ENCODE measurements around the gene OSR1.

The OSR1 gene

GRCh38 chr2:19336781-19337180 is 21.6 kb downstream of the OSR1 start:
- H3K36me3 ChIP-seq (ENCODE audit: control insufficient read depth in 4 of 4, insufficient read depth in 4 of 4, low read length in 3 of 4) = peaks cover 0 to 3% (median 0%) of the 10 kb centered on the region in 4 experiments
- ChIA-PET POLR2A (interaction anchor here (0.6 kb wide), 1 partner anchor 10 kb away, joined by 3 read pairs; no protein-coding TSS in a partner anchor), CTCF (interaction anchor here (1.4 kb wide), 1 partner anchor 12 kb away, joined by 3 read pairs; no protein-coding TSS in a partner anchor)
- H3K4me1 ChIP-seq (ENCODE audit: control extremely low read depth in 1 of 4, control insufficient read depth in 4 of 4, insufficient read depth in 4 of 4, low read length in 3 of 4) = peaks cover 0 to 2% (median 0%) of the 10 kb centered on the region in 4 experiments
- H3K27ac ChIP-seq (ENCODE audit: insufficient read depth in 1 of 2, low read depth in 1 of 2, low read length in 2 of 2, poor library complexity in 1 of 2, severe bottlenecking in 2 of 2) = no peak overlapping the region
- H3K27me3 ChIP-seq (replicated peaks in 2 of 5; ENCODE audit: control insufficient read depth in 4 of 5, insufficient read depth in 5 of 5, low read length in 4 of 5) = no peaks in the 10 kb centered on the region
- no peak for DNase-seq
- 94% methylated on average over 2 of the region's 3 CpGs for WGBS (ENCODE audit: insufficient coverage)
- no peak overlapping the region for H3K4me3 ChIP-seq (ENCODE audit: control insufficient read depth in 1 of 7, extremely low read depth in 1 of 7, insufficient read depth in 4 of 7, low read depth in 2 of 7, low read length in 6 of 7)
- H3K9me3 ChIP-seq (ENCODE audit: control extremely low read depth in 1 of 5, control insufficient read depth in 4 of 5, insufficient read depth in 2 of 5, low read depth in 1 of 5, low read length in 4 of 5) = no peaks in the 10 kb centered on the region

GRCh38 chr2:19332503-19332902 is 25.9 kb downstream of the OSR1 start:
- POLR2A ChIA-PET = no interaction called here
- Histone ChIP-seq H3K27ac (ENCODE audit: insufficient read depth in 1 of 2, low read depth in 1 of 2, low read length in 2 of 2, poor library complexity in 1 of 2, severe bottlenecking in 2 of 2) (no peak overlapping the region), H3K9me3 (ENCODE audit: control extremely low read depth in 1 of 5, control insufficient read depth in 4 of 5, insufficient read depth in 2 of 5, low read depth in 1 of 5, low read length in 4 of 5) (no peaks in the 10 kb centered on the region), H3K4me1 (ENCODE audit: control extremely low read depth in 1 of 4, control insufficient read depth in 4 of 4, insufficient read depth in 4 of 4, low read length in 3 of 4) (peaks cover 0 to 2% (median 0%) of the 10 kb centered on the region in 4 experiments), H3K4me3 (ENCODE audit: control insufficient read depth in 1 of 7, extremely low read depth in 1 of 7, insufficient read depth in 4 of 7, low read depth in 2 of 7, low read length in 6 of 7) (no peak overlapping the region), H3K36me3 (ENCODE audit: control insufficient read depth in 4 of 4, insufficient read depth in 4 of 4, low read length in 3 of 4) (no peaks in the 10 kb centered on the region), H3K27me3 (replicated peaks in 2 of 5; ENCODE audit: control insufficient read depth in 4 of 5, insufficient read depth in 5 of 5, low read length in 4 of 5) (no peaks in the 10 kb centered on the region)
- 90% methylated on average over 2 of the region's 2 CpGs for WGBS (ENCODE audit: insufficient coverage)
- DNase-seq = no peak
- CTCF ChIA-PET = no interaction called here

GRCh38 chr2:19331450-19331849 is 27.0 kb downstream of the OSR1 start:
- Histone ChIP-seq H3K27me3 (replicated peaks in 2 of 5; ENCODE audit: control insufficient read depth in 4 of 5, insufficient read depth in 5 of 5, low read length in 4 of 5) (no peaks in the 10 kb centered on the region), H3K27ac (ENCODE audit: insufficient read depth in 1 of 2, low read depth in 1 of 2, low read length in 2 of 2, poor library complexity in 1 of 2, severe bottlenecking in 2 of 2) (no peak overlapping the region), H3K4me3 (ENCODE audit: control insufficient read depth in 1 of 7, extremely low read depth in 1 of 7, insufficient read depth in 4 of 7, low read depth in 2 of 7, low read length in 6 of 7) (no peak overlapping the region), H3K9me3 (ENCODE audit: control extremely low read depth in 1 of 5, control insufficient read depth in 4 of 5, insufficient read depth in 2 of 5, low read depth in 1 of 5, low read length in 4 of 5) (no peaks in the 10 kb centered on the region), H3K36me3 (ENCODE audit: control insufficient read depth in 4 of 4, insufficient read depth in 4 of 4, low read length in 3 of 4) (no peaks in the 10 kb centered on the region), H3K4me1 (ENCODE audit: control extremely low read depth in 1 of 4, control insufficient read depth in 4 of 4, insufficient read depth in 4 of 4, low read length in 3 of 4) (peaks cover 0 to 2% (median 0%) of the 10 kb centered on the region in 4 experiments)
- ChIA-PET CTCF (no interaction called here), POLR2A (no interaction called here)
- no peak for DNase-seq

DNA sequence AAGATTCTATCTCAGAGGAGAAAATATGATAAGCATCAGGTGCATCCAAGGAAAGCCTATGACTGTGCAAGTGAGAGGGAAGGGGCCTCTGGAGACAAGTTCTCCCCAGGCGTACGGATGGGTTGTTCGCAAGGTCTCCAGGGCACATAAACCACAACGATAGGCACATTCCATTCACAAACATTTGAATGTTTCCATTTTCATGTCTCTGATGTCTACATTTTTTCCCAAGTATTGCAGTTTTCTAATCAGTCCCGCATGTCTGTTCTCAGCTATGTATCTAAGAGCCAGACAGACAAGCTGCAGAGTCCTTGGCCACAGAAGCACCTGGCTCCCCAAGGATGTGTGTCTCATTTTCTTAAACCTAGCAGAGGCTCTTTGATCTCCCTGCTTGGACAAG is 28.0 kb downstream of the OSR1 start:
- ChIA-PET POLR2A (no interaction called here), CTCF (no interaction called here)
- Histone ChIP-seq H3K4me1 (ENCODE audit: control extremely low read depth in 1 of 4, control insufficient read depth in 4 of 4, insufficient read depth in 4 of 4, low read length in 3 of 4) (no peaks in the 10 kb centered on the region), H3K27me3 (replicated peaks in 2 of 5; ENCODE audit: control insufficient read depth in 4 of 5, insufficient read depth in 5 of 5, low read length in 4 of 5) (no peaks in the 10 kb centered on the region), H3K9me3 (ENCODE audit: control extremely low read depth in 1 of 5, control insufficient read depth in 4 of 5, insufficient read depth in 2 of 5, low read depth in 1 of 5, low read length in 4 of 5) (no peaks in the 10 kb centered on the region), H3K36me3 (ENCODE audit: control insufficient read depth in 4 of 4, insufficient read depth in 4 of 4, low read length in 3 of 4) (no peaks in the 10 kb centered on the region), H3K4me3 (ENCODE audit: control insufficient read depth in 1 of 7, extremely low read depth in 1 of 7, insufficient read depth in 4 of 7, low read depth in 2 of 7, low read length in 6 of 7) (no peak overlapping the region), H3K27ac (ENCODE audit: insufficient read depth in 1 of 2, low read depth in 1 of 2, low read length in 2 of 2, poor library complexity in 1 of 2, severe bottlenecking in 2 of 2) (no peak overlapping the region)
- whole genome bisulfite sequencing (ENCODE audit: insufficient coverage) = 98% methylated on average over 5 of the region's 5 CpGs
- DNase-seq = no peak

DNA sequence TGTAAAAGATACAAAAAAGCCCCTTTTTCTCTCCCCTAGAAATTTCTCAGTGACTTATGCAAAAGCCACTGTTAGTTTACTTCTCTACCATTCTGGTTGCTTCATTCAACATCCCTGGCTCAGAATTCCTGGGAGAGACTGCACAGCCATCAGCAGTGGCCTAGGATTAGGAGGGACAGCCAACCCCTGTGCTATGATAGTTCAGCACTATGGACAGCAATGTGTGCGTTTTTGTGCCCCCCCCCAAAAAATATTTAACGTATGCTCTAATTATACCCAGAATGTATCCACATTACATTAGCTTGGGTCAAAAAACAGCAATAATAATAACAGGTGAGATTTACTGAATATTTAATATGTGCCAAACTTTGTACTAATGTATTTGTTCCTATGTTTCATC is 29.0 kb downstream of the OSR1 start:
- no CpG with 5 or more reads among the region's 2 CpGs for WGBS (ENCODE audit: insufficient coverage)
- no peaks in the 10 kb centered on the region for H3K4me1 ChIP-seq (ENCODE audit: control extremely low read depth in 1 of 4, control insufficient read depth in 4 of 4, insufficient read depth in 4 of 4, low read length in 3 of 4)
- ChIA-PET CTCF (no interaction called here), POLR2A (no interaction called here)
- no peaks in the 10 kb centered on the region for H3K9me3 ChIP-seq (ENCODE audit: control extremely low read depth in 1 of 5, control insufficient read depth in 4 of 5, insufficient read depth in 2 of 5, low read depth in 1 of 5, low read length in 4 of 5)
- peak in 1 of 3 donors; percentile 4 for DNase-seq
- no peaks in the 10 kb centered on the region for H3K27me3 ChIP-seq (replicated peaks in 2 of 5; ENCODE audit: control insufficient read depth in 4 of 5, insufficient read depth in 5 of 5, low read length in 4 of 5)
- H3K27ac ChIP-seq (ENCODE audit: insufficient read depth in 1 of 2, low read depth in 1 of 2, low read length in 2 of 2, poor library complexity in 1 of 2, severe bottlenecking in 2 of 2) = no peak overlapping the region
- no peaks in the 10 kb centered on the region for H3K36me3 ChIP-seq (ENCODE audit: control insufficient read depth in 4 of 4, insufficient read depth in 4 of 4, low read length in 3 of 4)
- no peak overlapping the region for H3K4me3 ChIP-seq (ENCODE audit: control insufficient read depth in 1 of 7, extremely low read depth in 1 of 7, insufficient read depth in 4 of 7, low read depth in 2 of 7, low read length in 6 of 7)

GRCh38 chr2:19327496-19327895 is 30.9 kb downstream of the OSR1 start:
- no peak overlapping the region for H3K27ac ChIP-seq (ENCODE audit: insufficient read depth in 1 of 2, low read depth in 1 of 2, low read length in 2 of 2, poor library complexity in 1 of 2, severe bottlenecking in 2 of 2)
- CTCF ChIA-PET = no interaction called here
- POLR2A ChIA-PET = no interaction called here
- no peak overlapping the region for H3K4me3 ChIP-seq (ENCODE audit: control insufficient read depth in 1 of 7, extremely low read depth in 1 of 7, insufficient read depth in 4 of 7, low read depth in 2 of 7, low read length in 6 of 7)
- no peaks in the 10 kb centered on the region for H3K9me3 ChIP-seq (ENCODE audit: control extremely low read depth in 1 of 5, control insufficient read depth in 4 of 5, insufficient read depth in 2 of 5, low read depth in 1 of 5, low read length in 4 of 5)
- no peaks in the 10 kb centered on the region for H3K4me1 ChIP-seq (ENCODE audit: control extremely low read depth in 1 of 4, control insufficient read depth in 4 of 4, insufficient read depth in 4 of 4, low read length in 3 of 4)
- H3K36me3 ChIP-seq (ENCODE audit: control insufficient read depth in 4 of 4, insufficient read depth in 4 of 4, low read length in 3 of 4) = no peaks in the 10 kb centered on the region
- H3K27me3 ChIP-seq (replicated peaks in 2 of 5; ENCODE audit: control insufficient read depth in 4 of 5, insufficient read depth in 5 of 5, low read length in 4 of 5) = no peaks in the 10 kb centered on the region
- no peak for DNase-seq

- Histone ChIP-seq H3K27me3 (replicated peaks in 2 of 5; ENCODE audit: control insufficient read depth in 4 of 5, insufficient read depth in 5 of 5, low read length in 4 of 5) (no peaks in the 10 kb centered on the region), H3K4me1 (ENCODE audit: control extremely low read depth in 1 of 4, control insufficient read depth in 4 of 4, insufficient read depth in 4 of 4, low read length in 3 of 4) (peaks cover 0 to 16% (median 4%) of the 10 kb centered on the region in 4 experiments), H3K9me3 (ENCODE audit: control extremely low read depth in 1 of 5, control insufficient read depth in 4 of 5, insufficient read depth in 2 of 5, low read depth in 1 of 5, low read length in 4 of 5) (no peaks in the 10 kb centered on the region), H3K4me3 (ENCODE audit: control insufficient read depth in 1 of 7, extremely low read depth in 1 of 7, insufficient read depth in 4 of 7, low read depth in 2 of 7, low read length in 6 of 7) (no peak overlapping the region), H3K27ac (ENCODE audit: insufficient read depth in 1 of 2, low read depth in 1 of 2, low read length in 2 of 2, poor library complexity in 1 of 2, severe bottlenecking in 2 of 2) (no peak overlapping the region), H3K36me3 (ENCODE audit: control insufficient read depth in 4 of 4, insufficient read depth in 4 of 4, low read length in 3 of 4) (no peaks in the 10 kb centered on the region)
- ChIA-PET POLR2A (no interaction called here), CTCF (no interaction called here)
- no peak for DNase-seq
Observed at GRCh38 chr2:19321946-19322345, 36.5 kb downstream of the OSR1 start.
